Neural progenitor cell (in vitro differentiated cells): ENCODE measurements around the gene MIA2.

Experiments used
- CTCF ChIP-seq: fragments of 200-600 bp; sonication (generic); IDR thresholded peaks from 2 replicates; pipeline ENCODE4 v1.5.1; 2017; ENCODE audit warnings: antibody characterized with exemption, mild to moderate bottlenecking
- EZH2 ChIP-seq: fragments of 200-600 bp; sonication (generic); IDR thresholded peaks from 2 replicates; pipeline ENCODE4 v1.6.1; 2017; ENCODE audit warnings: antibody characterized with exemption, mild to moderate bottlenecking, moderate library complexity
- EZH2phosphoT487 ChIP-seq: fragments of 200-600 bp; sonication (generic); IDR thresholded peaks from 2 replicates; pipeline ENCODE4 v1.6.1; 2017; ENCODE audit warnings: antibody characterized with exemption

- TF ChIP-seq CTCF (no peak), EZH2phosphoT487 (no peak), EZH2 (no peak)
These were observed 48.3 kb upstream of the MIA2 start for GRCh38 chr14:39185256-39186049.
